ENCODE data around the gene JAZF1. TPM values are rescaled to one million over a fixed set of nuclear protein-coding genes. Genes with fewer than 3 reads are reported as not detected.

The JAZF1 gene
- polyA plus RNA-seq, 3 donors, result 12.1 to 18.1 (median 17.2) TPM

DNA sequence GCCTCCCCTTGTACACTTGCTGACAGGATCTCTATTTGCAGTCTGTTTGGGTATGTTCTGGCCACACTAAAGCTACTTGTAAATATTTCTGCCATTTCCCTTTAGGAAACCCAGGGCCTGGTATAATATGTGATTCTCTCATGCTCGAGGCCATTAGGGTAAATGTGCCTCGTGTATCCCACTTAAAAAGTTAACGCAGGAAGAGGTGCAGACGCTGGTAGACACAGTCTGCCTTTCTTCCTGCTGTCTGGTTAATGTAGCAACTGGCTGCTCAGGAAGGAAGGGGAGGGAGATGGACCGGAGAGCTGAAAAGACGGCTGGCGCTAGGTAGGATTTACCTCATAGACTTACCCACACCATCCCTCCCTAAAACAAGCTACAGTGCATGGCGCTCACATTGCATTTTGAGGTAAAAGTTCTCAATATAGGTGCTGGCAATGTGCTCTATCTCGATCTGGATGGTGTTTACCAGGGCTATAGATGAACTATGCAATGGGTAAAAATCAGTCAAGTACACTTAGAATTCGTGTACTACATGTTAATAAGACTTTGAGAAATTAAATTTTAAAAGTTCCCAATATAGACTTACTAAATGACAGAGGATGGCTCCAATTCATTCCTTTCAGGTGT is 125.9 kb downstream of the JAZF1 start:
- peaks cover 0 to 4% (median 2%) of the 10 kb centered on the region in 7 donors for H3K9me3 Mint-ChIP-seq
- H2AFZ ChIP-seq (ENCODE audit: insufficient read depth, low read depth, low read length, poor library complexity, severe bottlenecking), result no peak overlapping the region
- WGBS (ENCODE audit: insufficient coverage), result 15% methylated on average over 4 of the region's 10 CpGs
- H3K4me1 Mint-ChIP-seq, result peaks cover 15% of the 10 kb centered on the region
- DNase-seq, result no peak
- intact Hi-C loops (cut with micrococcal nuclease), result no loop called here
- no peaks in the 10 kb centered on the region for H3K27me3 ChIP-seq (ENCODE audit: control insufficient read depth in 2 of 2, insufficient read depth in 2 of 2, low read length in 2 of 2)
- TF ChIP-seq, protein P1, sequence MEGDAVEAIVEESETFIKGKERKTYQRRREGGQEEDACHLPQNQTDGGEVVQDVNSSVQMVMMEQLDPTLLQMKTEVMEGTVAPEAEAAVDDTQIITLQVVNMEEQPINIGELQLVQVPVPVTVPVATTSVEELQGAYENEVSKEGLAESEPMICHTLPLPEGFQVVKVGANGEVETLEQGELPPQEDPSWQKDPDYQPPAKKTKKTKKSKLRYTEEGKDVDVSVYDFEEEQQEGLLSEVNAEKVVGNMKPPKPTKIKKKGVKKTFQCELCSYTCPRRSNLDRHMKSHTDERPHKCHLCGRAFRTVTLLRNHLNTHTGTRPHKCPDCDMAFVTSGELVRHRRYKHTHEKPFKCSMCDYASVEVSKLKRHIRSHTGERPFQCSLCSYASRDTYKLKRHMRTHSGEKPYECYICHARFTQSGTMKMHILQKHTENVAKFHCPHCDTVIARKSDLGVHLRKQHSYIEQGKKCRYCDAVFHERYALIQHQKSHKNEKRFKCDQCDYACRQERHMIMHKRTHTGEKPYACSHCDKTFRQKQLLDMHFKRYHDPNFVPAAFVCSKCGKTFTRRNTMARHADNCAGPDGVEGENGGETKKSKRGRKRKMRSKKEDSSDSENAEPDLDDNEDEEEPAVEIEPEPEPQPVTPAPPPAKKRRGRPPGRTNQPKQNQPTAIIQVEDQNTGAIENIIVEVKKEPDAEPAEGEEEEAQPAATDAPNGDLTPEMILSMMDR (IDR thresholded peaks at IDR 0.05), result no peak
- peaks cover 10 to 15% of the 10 kb centered on the region in 2 donors for H3K36me3 Mint-ChIP-seq
- H3K4me2 ChIP-seq (replicated peaks; ENCODE audit: extremely low read depth, low read length, poor library complexity, severe bottlenecking), result no peak overlapping the region
- H3K27me3 Mint-ChIP-seq (ENCODE audit: low read depth in 3 of 3), result peaks cover 0 to 6% (median 3%) of the 10 kb centered on the region in 3 donors
- H3K79me2 ChIP-seq (ENCODE audit: insufficient read depth, low read length), result peaks cover 4% of the 10 kb centered on the region
- H3K4me3 ChIP-seq (replicated peaks in 1 of 3; ENCODE audit: low read depth in 2 of 3, low read length in 3 of 3), result no peak overlapping the region
- no peak overlapping the region for H3K9ac ChIP-seq (ENCODE audit: insufficient read depth, low read length, poor library complexity, severe bottlenecking)
- H3K4me3 Mint-ChIP-seq, result no peak overlapping the region
- peaks cover 88% of the 10 kb centered on the region for H4K20me1 ChIP-seq (ENCODE audit: insufficient read depth, low read length)
- H3K4me1 ChIP-seq (ENCODE audit: control insufficient read depth in 1 of 2, insufficient read depth in 2 of 2, low read length in 2 of 2), result peaks cover 0 to 3% of the 10 kb centered on the region in 2 donors
- no peak overlapping the region for H3K27ac ChIP-seq (ENCODE audit: low read depth in 1 of 2, low read length in 2 of 2)
- H3K36me3 ChIP-seq (replicated peaks in 1 of 2; ENCODE audit: control insufficient read depth in 1 of 2, insufficient read depth in 2 of 2, low read length in 2 of 2), result no peaks in the 10 kb centered on the region
- H3K9me3 ChIP-seq (replicated peaks in 1 of 2; ENCODE audit: control insufficient read depth in 1 of 2, insufficient read depth in 1 of 2, low read length in 2 of 2), result no peaks in the 10 kb centered on the region
- H3K27ac Mint-ChIP-seq, result peak overlapping the region in 1 of 7 donors; percentile 32

DNA sequence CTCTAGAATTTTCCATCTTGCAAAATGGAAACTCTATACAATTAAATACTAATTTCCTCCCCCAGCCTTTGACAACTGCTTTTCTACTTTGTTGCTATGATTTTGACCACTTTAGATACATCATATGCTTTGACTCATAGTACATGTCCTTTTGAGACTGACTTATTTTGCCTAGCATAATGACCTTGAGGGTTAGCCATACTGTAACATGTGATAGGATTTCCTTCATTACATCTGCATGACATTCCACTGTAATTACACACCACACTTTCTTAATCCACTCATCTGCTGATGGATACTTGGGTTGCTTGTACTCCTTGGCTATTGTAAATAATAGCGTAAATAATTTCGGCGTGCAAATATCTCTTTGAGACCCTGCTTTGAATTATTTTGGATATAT is 127.7 kb downstream of the JAZF1 start:
- H3K9me3 Mint-ChIP-seq, result peaks cover 0 to 2% (median 0%) of the 10 kb centered on the region in 7 donors
- Histone ChIP-seq H3K79me2 (ENCODE audit: insufficient read depth, low read length) (peaks cover 4% of the 10 kb centered on the region), H3K27me3 (ENCODE audit: control insufficient read depth in 2 of 2, insufficient read depth in 2 of 2, low read length in 2 of 2) (no peaks in the 10 kb centered on the region), H3K27ac (ENCODE audit: low read depth in 1 of 2, low read length in 2 of 2) (no peak overlapping the region), H3K36me3 (replicated peaks in 1 of 2; ENCODE audit: control insufficient read depth in 1 of 2, insufficient read depth in 2 of 2, low read length in 2 of 2) (no peaks in the 10 kb centered on the region), H3K4me1 (ENCODE audit: control insufficient read depth in 1 of 2, insufficient read depth in 2 of 2, low read length in 2 of 2) (peaks cover 0 to 3% of the 10 kb centered on the region in 2 donors), H3K9ac (ENCODE audit: insufficient read depth, low read length, poor library complexity, severe bottlenecking) (no peak overlapping the region), H3K4me3 (replicated peaks in 1 of 3; ENCODE audit: low read depth in 2 of 3, low read length in 3 of 3) (no peak overlapping the region), H3K4me2 (replicated peaks; ENCODE audit: extremely low read depth, low read length, poor library complexity, severe bottlenecking) (no peak overlapping the region), H4K20me1 (ENCODE audit: insufficient read depth, low read length) (peaks cover 96% of the 10 kb centered on the region), H3K9me3 (replicated peaks in 1 of 2; ENCODE audit: control insufficient read depth in 1 of 2, insufficient read depth in 1 of 2, low read length in 2 of 2) (no peaks in the 10 kb centered on the region), H2AFZ (ENCODE audit: insufficient read depth, low read depth, low read length, poor library complexity, severe bottlenecking) (no peak overlapping the region)
- H3K27me3 Mint-ChIP-seq (ENCODE audit: low read depth in 3 of 3), result peaks cover 0 to 4% (median 3%) of the 10 kb centered on the region in 3 donors
- H3K36me3 Mint-ChIP-seq, result peaks cover 5 to 12% of the 10 kb centered on the region in 2 donors
- no peak overlapping the region for H3K27ac Mint-ChIP-seq
- peaks cover 15% of the 10 kb centered on the region for H3K4me1 Mint-ChIP-seq
- TF ChIP-seq, protein P1 (IDR thresholded peaks at IDR 0.05), result no peak
- intact Hi-C loops (cut with micrococcal nuclease), result no loop called here
- H3K4me3 Mint-ChIP-seq, result no peak overlapping the region
- DNase-seq, result no peak
- WGBS (ENCODE audit: insufficient coverage), result no CpG with 5 or more reads among the region's 3 CpGs
